ENCODE data around the gene ARSJ. TPM values are rescaled to one million over a fixed set of nuclear protein-coding genes. Genes with fewer than 3 reads are reported as not detected.

Gene ARSJ
- total RNA-seq, 1 experiment from 2014 or later: 7.3 TPM

DNA sequence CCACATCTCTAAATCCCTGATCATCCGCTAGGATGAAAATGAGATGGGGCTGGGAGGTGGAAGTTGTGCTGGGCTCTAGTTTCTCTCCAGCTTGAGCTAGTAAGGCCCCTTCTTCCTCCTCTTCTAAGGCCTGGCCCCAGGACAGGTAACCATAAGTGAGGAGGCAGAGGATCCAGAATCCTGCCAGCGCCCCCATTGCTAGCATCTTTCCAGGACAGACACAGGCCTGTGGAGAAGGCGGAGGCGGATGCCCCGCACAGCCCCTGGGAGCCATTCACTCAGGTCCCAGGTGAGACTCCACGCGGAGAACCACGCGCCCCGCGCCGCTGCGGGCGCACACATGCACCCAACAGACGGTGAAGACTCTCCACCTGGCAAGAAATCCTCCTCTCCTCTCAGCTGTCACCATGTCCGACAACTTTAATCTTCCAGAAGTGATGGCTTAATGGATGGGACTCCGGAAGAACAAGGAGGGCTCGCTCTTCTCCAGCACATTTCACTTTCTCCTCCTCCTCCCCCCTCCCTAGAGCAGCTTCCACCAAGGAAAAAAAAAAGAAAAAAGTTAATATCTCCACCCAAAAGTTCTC lies 793 bp downstream of the ARSJ start:
- H3K4me3 Mint-ChIP-seq (ENCODE audit: unreplicated experiment): peak overlapping the region; percentile 74
- Histone ChIP-seq H3K4me1 (no peaks in the 10 kb centered on the region), H3K4me3 (ENCODE audit: low read depth, low read length) (peak overlapping the region; percentile 54), H3K27me3 (replicated peaks; ENCODE audit: control insufficient read depth, insufficient read depth, low read length) (no peaks in the 10 kb centered on the region), H3K9me3 (no peaks in the 10 kb centered on the region), H3K36me3 (ENCODE audit: control insufficient read depth, insufficient read depth, low read length) (no peaks in the 10 kb centered on the region)
- ChIA-PET POLR2A (no interaction called here), CTCF (no interaction called here)
- peak; percentile 28 to 37 for DNase-seq
- H3K36me3 Mint-ChIP-seq (ENCODE audit: insufficient read depth, unreplicated experiment): peaks cover 7% of the 10 kb centered on the region
- TF ChIP-seq, protein P1, sequence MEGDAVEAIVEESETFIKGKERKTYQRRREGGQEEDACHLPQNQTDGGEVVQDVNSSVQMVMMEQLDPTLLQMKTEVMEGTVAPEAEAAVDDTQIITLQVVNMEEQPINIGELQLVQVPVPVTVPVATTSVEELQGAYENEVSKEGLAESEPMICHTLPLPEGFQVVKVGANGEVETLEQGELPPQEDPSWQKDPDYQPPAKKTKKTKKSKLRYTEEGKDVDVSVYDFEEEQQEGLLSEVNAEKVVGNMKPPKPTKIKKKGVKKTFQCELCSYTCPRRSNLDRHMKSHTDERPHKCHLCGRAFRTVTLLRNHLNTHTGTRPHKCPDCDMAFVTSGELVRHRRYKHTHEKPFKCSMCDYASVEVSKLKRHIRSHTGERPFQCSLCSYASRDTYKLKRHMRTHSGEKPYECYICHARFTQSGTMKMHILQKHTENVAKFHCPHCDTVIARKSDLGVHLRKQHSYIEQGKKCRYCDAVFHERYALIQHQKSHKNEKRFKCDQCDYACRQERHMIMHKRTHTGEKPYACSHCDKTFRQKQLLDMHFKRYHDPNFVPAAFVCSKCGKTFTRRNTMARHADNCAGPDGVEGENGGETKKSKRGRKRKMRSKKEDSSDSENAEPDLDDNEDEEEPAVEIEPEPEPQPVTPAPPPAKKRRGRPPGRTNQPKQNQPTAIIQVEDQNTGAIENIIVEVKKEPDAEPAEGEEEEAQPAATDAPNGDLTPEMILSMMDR (IDR thresholded peaks at IDR 0.05; ENCODE audit: insufficient read depth in 1 of 2, low read depth in 1 of 2, low read length in 1 of 2, severe bottlenecking in 1 of 2, unreplicated experiment in 1 of 2): no peak
- H3K4me1 Mint-ChIP-seq (ENCODE audit: low read depth, unreplicated experiment): no peaks in the 10 kb centered on the region
- H3K9me3 Mint-ChIP-seq (ENCODE audit: unreplicated experiment): peaks cover 10% of the 10 kb centered on the region
- H3K27ac Mint-ChIP-seq (ENCODE audit: unreplicated experiment): peak overlapping the region; percentile 51
- H3K27me3 Mint-ChIP-seq (ENCODE audit: insufficient read depth, unreplicated experiment): no peaks in the 10 kb centered on the region
- TSS peak; percentile 47 for BruUV-seq (replicated peaks)
- intact Hi-C loops (cut with micrococcal nuclease; ENCODE audit: unreplicated experiment): loop anchor here (1.0 kb wide), 1 partner anchor 19 kb away; no protein-coding TSS in a partner anchor

DNA sequence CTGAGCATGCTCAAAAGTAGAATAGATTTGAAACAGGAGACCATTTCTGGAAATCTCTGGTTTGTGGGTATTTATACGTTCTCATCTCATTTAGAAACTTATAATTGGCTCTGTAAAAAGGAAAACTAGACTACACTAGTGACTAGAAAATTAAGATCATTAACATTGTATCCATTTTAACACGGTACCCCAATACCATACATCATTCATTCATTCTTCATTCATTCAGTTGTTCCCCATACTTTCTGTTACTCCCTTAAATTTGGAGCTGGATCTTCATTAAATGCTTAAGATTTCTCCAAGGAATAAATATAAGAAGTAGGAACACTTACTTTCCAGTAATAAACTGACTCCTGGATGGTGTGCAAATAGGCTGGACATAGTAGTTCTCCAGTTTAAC lies 1.3 kb downstream of the ARSJ start:
- TF ChIP-seq, protein P1 (IDR thresholded peaks at IDR 0.05; ENCODE audit: insufficient read depth in 1 of 2, low read depth in 1 of 2, low read length in 1 of 2, severe bottlenecking in 1 of 2, unreplicated experiment in 1 of 2): no peak
- Histone ChIP-seq H3K9me3 (no peaks in the 10 kb centered on the region), H3K4me1 (no peaks in the 10 kb centered on the region), H3K4me3 (ENCODE audit: low read depth, low read length) (no peak overlapping the region; the same call in 1 of the 2 replicates), H3K36me3 (ENCODE audit: control insufficient read depth, insufficient read depth, low read length) (no peaks in the 10 kb centered on the region), H3K27me3 (replicated peaks; ENCODE audit: control insufficient read depth, insufficient read depth, low read length) (no peaks in the 10 kb centered on the region)
- intact Hi-C loops (cut with micrococcal nuclease; ENCODE audit: unreplicated experiment): no loop called here
- peaks cover 7% of the 10 kb centered on the region for H3K36me3 Mint-ChIP-seq (ENCODE audit: insufficient read depth, unreplicated experiment)
- no TSS peak for BruUV-seq (replicated peaks)
- no peak overlapping the region for H3K27ac Mint-ChIP-seq (ENCODE audit: unreplicated experiment)
- H3K4me1 Mint-ChIP-seq (ENCODE audit: low read depth, unreplicated experiment): peaks cover 3% of the 10 kb centered on the region
- no peak for DNase-seq
- CTCF ChIA-PET: no interaction called here
- H3K9me3 Mint-ChIP-seq (ENCODE audit: unreplicated experiment): peaks cover 15% of the 10 kb centered on the region
- peak overlapping the region; percentile 74 for H3K4me3 Mint-ChIP-seq (ENCODE audit: unreplicated experiment)
- POLR2A ChIA-PET: no interaction called here
- H3K27me3 Mint-ChIP-seq (ENCODE audit: insufficient read depth, unreplicated experiment): no peaks in the 10 kb centered on the region

- H3K4me3 ChIP-seq (ENCODE audit: low read depth, low read length): no peak overlapping the region
- TF ChIP-seq, protein P1 (IDR thresholded peaks at IDR 0.05; ENCODE audit: insufficient read depth in 1 of 2, low read depth in 1 of 2, low read length in 1 of 2, severe bottlenecking in 1 of 2, unreplicated experiment in 1 of 2): no peak
- Mint-ChIP-seq H3K27me3 (ENCODE audit: insufficient read depth, unreplicated experiment) (no peaks in the 10 kb centered on the region), H3K4me1 (ENCODE audit: low read depth, unreplicated experiment) (peaks cover 9% of the 10 kb centered on the region), H3K4me3 (ENCODE audit: unreplicated experiment) (peak overlapping the region; percentile 74), H3K36me3 (ENCODE audit: insufficient read depth, unreplicated experiment) (peaks cover 7% of the 10 kb centered on the region), H3K9me3 (ENCODE audit: unreplicated experiment) (peaks cover 21% of the 10 kb centered on the region), H3K27ac (ENCODE audit: unreplicated experiment) (no peak overlapping the region)
- no peaks in the 10 kb centered on the region for H3K4me1 ChIP-seq
- POLR2A ChIA-PET: no interaction called here
- no peaks in the 10 kb centered on the region for H3K27me3 ChIP-seq (replicated peaks; ENCODE audit: control insufficient read depth, insufficient read depth, low read length)
- no TSS peak for BruUV-seq (replicated peaks)
- DNase-seq: no peak
- CTCF ChIA-PET: no interaction called here
- no peaks in the 10 kb centered on the region for H3K36me3 ChIP-seq (ENCODE audit: control insufficient read depth, insufficient read depth, low read length)
- no peaks in the 10 kb centered on the region for H3K9me3 ChIP-seq
- intact Hi-C loops (cut with micrococcal nuclease; ENCODE audit: unreplicated experiment): no loop called here
These were observed 2.0 kb downstream of the ARSJ start for GRCh38 chr4:113977526-113977855.
